Measurements from ENCODE around the gene C7. TPM values are rescaled to one million over a fixed set of nuclear protein-coding genes. Genes with fewer than 3 reads are reported as not detected.
A peak's percentile ranks its signal among the peaks of the same experiment; 100 is the strongest.

C7 gene
- total and polyA plus RNA-seq, 2 of the 13 experiments (the other 11 are each of a cell fraction or from before 2014, with no cell fraction given): 1.7 to 3.5 TPM

DNA sequence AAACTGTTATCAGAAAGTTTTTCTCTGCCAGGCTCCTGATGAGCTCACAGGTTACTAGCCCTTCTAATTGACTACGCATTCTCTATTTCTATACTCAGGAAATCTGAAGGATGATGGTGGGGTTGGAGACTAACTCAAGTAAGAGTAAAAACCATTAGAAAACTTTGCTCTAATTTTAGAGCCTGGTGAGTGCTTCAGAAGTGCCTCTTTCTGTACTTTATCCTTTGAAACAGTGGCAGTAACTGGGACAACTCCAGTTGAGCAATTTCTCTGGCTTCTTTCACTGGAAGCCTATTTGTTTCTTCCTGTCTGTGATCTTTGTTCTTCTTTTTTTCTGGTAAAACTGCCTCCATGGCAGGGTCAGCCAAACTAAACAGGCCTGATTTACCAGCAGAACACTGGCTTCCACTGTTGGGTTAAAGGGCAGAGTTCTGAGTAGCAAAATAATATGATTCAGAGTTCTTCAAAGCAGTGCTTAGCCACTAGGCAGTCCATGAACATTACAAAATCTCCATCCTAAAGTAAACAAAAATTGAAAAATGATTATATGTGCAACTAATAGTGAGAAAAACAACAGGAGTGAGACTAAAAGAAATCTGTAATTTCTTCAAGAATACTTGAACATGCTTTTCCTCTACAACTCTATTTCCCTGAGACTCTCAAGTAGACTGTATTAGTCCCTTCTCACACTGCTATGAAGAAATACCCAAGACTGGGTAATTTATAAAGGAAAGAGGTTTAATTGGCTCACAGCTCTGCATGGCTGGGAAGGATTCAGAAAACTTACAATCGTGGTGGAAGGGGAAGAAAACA, 82.1 kb downstream of the C7 start (continued):
- TF ChIP-seq HNF4G (IDR thresholded peaks at IDR 0.05; ENCODE audit: borderline replicate concordance, low read depth, low read length) (peak; percentile 87), HNF4G (CRISPR knock-in tag; IDR thresholded peaks at IDR 0.05; ENCODE audit: borderline replicate concordance, low read depth) (peak; percentile 90; the same call in 1 of the 2 replicates), MED8 (CRISPR knock-in tag; IDR thresholded peaks at IDR 0.05; ENCODE audit: insufficient replicate concordance) (peak; percentile 21), ZNF446 (CRISPR knock-in tag; IDR thresholded peaks at IDR 0.05) (no peak), ZMYM2 (CRISPR knock-in tag; IDR thresholded peaks at IDR 0.05) (no peak), PPARG (CRISPR knock-in tag; conservative IDR thresholded peaks at IDR 0.05) (peak; percentile 97), TEAD2 (CRISPR knock-in tag; IDR thresholded peaks at IDR 0.05) (no peak), DMAP1 (CRISPR knock-in tag; IDR thresholded peaks at IDR 0.05) (no peak), HHEX (CRISPR knock-in tag; IDR thresholded peaks at IDR 0.05) (no peak), MIER2 (CRISPR knock-in tag; IDR thresholded peaks at IDR 0.05) (peak; percentile 71; the same call in 1 of the 2 replicates), HNRNPL (IDR thresholded peaks at IDR 0.05; ENCODE audit: low read depth, low read length) (no peak)
- TF ChIP-seq, protein P1, sequence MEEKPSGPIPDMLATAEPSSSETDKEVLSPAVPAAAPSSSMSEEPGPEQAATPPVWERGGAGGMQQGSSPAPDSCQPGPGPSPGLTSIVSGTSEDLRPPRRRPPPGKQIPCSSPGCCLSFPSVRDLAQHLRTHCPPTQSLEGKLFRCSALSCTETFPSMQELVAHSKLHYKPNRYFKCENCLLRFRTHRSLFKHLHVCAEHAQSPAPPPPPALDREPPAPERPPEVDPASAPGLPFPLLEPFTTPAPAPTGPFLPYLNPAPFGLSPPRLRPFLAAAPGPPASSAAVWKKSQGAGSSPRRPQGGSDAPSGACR (CRISPR knock-in tag; IDR thresholded peaks at IDR 0.05): no peak
- TF ChIP-seq, protein P2, sequence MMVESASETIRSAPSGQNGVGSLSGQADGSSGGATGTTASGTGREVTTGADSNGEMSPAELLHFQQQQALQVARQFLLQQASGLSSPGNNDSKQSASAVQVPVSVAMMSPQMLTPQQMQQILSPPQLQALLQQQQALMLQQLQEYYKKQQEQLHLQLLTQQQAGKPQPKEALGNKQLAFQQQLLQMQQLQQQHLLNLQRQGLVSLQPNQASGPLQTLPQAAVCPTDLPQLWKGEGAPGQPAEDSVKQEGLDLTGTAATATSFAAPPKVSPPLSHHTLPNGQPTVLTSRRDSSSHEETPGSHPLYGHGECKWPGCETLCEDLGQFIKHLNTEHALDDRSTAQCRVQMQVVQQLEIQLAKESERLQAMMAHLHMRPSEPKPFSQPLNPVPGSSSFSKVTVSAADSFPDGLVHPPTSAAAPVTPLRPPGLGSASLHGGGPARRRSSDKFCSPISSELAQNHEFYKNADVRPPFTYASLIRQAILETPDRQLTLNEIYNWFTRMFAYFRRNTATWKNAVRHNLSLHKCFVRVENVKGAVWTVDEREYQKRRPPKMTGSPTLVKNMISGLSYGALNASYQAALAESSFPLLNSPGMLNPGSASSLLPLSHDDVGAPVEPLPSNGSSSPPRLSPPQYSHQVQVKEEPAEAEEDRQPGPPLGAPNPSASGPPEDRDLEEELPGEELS (CRISPR knock-in tag; IDR thresholded peaks at IDR 0.05): peak; percentile 81
- TF ChIP-seq, protein P3, sequence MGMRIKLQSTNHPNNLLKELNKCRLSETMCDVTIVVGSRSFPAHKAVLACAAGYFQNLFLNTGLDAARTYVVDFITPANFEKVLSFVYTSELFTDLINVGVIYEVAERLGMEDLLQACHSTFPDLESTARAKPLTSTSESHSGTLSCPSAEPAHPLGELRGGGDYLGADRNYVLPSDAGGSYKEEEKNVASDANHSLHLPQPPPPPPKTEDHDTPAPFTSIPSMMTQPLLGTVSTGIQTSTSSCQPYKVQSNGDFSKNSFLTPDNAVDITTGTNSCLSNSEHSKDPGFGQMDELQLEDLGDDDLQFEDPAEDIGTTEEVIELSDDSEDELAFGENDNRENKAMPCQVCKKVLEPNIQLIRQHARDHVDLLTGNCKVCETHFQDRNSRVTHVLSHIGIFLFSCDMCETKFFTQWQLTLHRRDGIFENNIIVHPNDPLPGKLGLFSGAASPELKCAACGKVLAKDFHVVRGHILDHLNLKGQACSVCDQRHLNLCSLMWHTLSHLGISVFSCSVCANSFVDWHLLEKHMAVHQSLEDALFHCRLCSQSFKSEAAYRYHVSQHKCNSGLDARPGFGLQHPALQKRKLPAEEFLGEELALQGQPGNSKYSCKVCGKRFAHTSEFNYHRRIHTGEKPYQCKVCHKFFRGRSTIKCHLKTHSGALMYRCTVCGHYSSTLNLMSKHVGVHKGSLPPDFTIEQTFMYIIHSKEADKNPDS (CRISPR knock-in tag; IDR thresholded peaks at IDR 0.05): no peak
- TF ChIP-seq, protein P4, sequence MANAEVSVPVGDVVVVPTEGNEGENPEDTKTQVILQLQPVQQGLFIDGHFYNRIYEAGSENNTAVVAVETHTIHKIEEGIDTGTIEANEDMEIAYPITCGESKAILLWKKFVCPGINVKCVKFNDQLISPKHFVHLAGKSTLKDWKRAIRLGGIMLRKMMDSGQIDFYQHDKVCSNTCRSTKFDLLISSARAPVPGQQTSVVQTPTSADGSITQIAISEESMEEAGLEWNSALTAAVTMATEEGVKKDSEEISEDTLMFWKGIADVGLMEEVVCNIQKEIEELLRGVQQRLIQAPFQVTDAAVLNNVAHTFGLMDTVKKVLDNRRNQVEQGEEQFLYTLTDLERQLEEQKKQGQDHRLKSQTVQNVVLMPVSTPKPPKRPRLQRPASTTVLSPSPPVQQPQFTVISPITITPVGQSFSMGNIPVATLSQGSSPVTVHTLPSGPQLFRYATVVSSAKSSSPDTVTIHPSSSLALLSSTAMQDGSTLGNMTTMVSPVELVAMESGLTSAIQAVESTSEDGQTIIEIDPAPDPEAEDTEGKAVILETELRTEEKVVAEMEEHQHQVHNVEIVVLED (CRISPR knock-in tag; IDR thresholded peaks at IDR 0.05; ENCODE audit: borderline replicate concordance): peak; percentile 20; the same call in 1 of the 2 replicates
- TF ChIP-seq, protein P5, sequence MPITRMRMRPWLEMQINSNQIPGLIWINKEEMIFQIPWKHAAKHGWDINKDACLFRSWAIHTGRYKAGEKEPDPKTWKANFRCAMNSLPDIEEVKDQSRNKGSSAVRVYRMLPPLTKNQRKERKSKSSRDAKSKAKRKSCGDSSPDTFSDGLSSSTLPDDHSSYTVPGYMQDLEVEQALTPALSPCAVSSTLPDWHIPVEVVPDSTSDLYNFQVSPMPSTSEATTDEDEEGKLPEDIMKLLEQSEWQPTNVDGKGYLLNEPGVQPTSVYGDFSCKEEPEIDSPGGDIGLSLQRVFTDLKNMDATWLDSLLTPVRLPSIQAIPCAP (CRISPR knock-in tag; IDR thresholded peaks at IDR 0.05; ENCODE audit: low read depth): no peak
- TF ChIP-seq, protein P6, sequence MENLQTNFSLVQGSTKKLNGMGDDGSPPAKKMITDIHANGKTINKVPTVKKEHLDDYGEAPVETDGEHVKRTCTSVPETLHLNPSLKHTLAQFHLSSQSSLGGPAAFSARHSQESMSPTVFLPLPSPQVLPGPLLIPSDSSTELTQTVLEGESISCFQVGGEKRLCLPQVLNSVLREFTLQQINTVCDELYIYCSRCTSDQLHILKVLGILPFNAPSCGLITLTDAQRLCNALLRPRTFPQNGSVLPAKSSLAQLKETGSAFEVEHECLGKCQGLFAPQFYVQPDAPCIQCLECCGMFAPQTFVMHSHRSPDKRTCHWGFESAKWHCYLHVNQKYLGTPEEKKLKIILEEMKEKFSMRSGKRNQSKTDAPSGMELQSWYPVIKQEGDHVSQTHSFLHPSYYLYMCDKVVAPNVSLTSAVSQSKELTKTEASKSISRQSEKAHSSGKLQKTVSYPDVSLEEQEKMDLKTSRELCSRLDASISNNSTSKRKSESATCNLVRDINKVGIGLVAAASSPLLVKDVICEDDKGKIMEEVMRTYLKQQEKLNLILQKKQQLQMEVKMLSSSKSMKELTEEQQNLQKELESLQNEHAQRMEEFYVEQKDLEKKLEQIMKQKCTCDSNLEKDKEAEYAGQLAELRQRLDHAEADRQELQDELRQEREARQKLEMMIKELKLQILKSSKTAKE (CRISPR knock-in tag; IDR thresholded peaks at IDR 0.05; ENCODE audit: borderline replicate concordance): no peak
- TF ChIP-seq, protein P7, sequence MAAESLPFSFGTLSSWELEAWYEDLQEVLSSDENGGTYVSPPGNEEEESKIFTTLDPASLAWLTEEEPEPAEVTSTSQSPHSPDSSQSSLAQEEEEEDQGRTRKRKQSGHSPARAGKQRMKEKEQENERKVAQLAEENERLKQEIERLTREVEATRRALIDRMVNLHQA (CRISPR knock-in tag; IDR thresholded peaks at IDR 0.05): no peak
